Measurements from ENCODE around the gene MARVELD1. TPM values are rescaled to one million over a fixed set of nuclear protein-coding genes. Genes with fewer than 3 reads are reported as not detected.

Gene MARVELD1
- total RNA-seq, 1 donor from 2014 or later: 6.4 TPM

DNA sequence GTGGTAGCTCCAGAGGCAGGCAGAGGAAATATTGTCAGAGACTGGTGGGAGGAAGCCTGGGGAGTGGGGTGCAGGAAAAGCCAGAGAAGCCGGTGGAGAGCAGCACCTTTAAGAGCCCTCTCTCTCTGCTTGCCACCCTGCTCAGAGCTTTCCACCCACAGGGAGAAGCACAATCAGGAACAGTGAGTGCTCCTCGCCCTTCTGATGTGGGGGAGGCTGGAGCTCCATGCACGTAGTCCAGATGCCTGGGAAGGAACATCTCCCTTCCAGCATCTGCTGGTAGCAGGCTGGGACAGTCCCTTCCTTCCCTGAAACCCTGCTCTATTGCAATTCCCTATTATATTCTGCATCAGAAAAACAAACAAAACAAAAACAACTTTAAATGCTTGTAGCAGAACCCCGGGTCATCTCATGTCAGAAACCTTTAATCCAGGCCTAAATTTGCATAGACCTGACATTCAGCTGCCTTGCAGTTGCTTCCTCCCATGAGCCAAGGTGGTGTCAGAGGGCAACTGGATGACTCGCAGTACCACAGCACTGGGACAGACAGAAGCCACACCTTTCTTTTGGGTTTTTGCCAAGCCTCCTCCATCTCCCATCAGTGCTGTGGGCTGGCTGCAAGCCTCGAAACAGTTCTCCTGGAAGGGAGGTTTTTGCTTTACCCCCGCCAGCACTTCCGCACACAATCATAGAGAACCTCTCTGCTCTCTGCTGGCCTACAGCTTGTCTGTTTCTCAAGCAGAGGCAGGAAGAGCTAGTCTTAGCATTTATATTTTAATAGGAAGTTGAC is 39.6 kb upstream of the MARVELD1 start:
- peak overlapping the region; percentile 48 for H3K27ac ChIP-seq (replicated peaks)
- no peaks in the 10 kb centered on the region for H3K27me3 ChIP-seq (ENCODE audit: low read depth)
- no peaks in the 10 kb centered on the region for H3K9me3 ChIP-seq (replicated peaks)
- H3K4me3 ChIP-seq: no peak overlapping the region
- no peak for DNase-seq
- peaks cover 68% of the 10 kb centered on the region for H3K36me3 ChIP-seq
- TF ChIP-seq, protein P1, sequence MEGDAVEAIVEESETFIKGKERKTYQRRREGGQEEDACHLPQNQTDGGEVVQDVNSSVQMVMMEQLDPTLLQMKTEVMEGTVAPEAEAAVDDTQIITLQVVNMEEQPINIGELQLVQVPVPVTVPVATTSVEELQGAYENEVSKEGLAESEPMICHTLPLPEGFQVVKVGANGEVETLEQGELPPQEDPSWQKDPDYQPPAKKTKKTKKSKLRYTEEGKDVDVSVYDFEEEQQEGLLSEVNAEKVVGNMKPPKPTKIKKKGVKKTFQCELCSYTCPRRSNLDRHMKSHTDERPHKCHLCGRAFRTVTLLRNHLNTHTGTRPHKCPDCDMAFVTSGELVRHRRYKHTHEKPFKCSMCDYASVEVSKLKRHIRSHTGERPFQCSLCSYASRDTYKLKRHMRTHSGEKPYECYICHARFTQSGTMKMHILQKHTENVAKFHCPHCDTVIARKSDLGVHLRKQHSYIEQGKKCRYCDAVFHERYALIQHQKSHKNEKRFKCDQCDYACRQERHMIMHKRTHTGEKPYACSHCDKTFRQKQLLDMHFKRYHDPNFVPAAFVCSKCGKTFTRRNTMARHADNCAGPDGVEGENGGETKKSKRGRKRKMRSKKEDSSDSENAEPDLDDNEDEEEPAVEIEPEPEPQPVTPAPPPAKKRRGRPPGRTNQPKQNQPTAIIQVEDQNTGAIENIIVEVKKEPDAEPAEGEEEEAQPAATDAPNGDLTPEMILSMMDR (IDR thresholded peaks at IDR 0.05; ENCODE audit: borderline replicate concordance): no peak
- peaks cover 10% of the 10 kb centered on the region for H3K4me1 ChIP-seq
- intact Hi-C loops (cut with micrococcal nuclease): no loop called here

DNA sequence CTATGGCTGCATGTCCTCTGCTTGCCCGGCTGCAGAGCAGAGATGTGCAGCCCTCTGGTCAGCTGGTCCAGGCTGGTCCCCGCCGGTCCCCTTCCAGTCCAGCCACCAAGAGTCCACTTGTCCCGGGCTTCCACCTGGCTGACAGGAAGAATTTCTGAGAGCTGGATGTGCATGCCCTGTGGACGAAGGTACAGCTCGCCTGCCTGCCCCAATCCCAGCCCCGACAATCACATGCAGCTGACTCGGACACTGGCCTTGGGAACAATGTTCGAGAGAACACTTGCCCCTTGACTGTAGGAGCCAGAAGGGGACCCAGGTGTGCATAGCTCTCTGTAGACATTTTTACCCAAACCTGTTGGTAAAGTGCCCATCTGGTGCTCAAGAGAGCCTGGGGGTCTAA is 38.3 kb upstream of the MARVELD1 start:
- Histone ChIP-seq H3K27me3 (ENCODE audit: low read depth) (no peaks in the 10 kb centered on the region), H3K4me3 (no peak overlapping the region), H3K36me3 (peaks cover 60% of the 10 kb centered on the region), H3K27ac (replicated peaks) (no peak overlapping the region), H3K9me3 (replicated peaks) (no peaks in the 10 kb centered on the region), H3K4me1 (peaks cover 10% of the 10 kb centered on the region)
- intact Hi-C loops (cut with micrococcal nuclease): no loop called here
- DNase-seq: no peak
- TF ChIP-seq, protein P1 (IDR thresholded peaks at IDR 0.05; ENCODE audit: borderline replicate concordance): no peak

DNA sequence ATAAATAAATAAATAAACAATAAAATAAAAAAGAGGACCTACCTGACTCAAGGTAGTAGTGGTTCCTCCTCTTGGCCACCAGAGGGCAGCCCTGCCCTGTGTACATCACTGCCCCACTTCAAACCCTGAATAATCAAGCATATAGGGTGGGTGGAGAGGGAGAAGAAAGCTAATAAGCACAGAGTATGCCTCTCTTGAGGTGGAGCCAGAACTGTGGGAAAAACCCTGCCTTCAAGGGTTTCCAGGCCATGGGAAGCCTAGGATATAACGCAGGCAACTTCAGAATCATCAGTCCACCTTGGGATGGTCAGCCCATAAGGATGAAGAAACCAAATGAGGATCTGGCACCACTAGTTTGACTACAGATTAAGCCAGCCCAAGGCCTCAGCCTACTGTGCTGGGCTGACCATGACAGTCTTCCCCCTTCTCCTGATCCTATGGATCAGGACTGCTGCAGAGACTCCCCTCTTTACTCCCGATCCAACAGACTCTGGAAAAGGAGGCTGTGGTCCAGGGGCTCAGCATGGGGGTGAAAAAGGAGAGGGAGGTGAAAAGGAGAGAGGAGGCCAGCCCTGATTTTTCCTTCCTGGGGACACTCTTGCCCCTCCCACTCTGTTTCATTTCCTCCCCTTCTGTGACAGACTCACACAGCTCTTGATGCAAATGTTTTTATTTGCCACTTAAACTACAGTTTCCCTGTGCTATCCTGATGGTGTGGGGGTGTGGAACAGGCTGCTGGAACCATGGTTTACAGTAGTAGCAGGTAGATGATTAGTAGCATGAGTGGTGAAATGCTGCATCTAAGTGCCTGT is 36.6 kb upstream of the MARVELD1 start:
- Histone ChIP-seq H3K4me1 (peaks cover 11% of the 10 kb centered on the region), H3K36me3 (peaks cover 59% of the 10 kb centered on the region)
- no peak for DNase-seq

DNA sequence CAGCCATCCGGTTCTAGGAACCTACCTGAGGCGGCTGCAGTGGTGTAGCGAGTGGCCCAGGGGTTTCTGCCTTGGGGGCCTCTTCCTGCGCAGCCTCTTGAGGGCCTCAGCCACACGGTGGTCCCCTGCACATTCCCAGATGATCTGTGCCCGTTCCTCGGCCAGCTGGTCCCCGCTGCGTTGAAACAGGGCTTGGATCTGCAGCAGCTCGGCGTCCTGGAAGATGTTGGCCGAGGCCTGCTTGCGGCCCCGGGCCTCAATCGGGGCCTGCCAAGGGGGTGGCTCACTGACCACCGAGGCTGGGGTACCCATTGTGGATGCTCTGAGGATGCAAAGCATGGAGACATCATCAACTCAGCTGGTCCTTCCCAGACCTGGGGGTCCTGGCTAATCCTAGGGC is 33.9 kb upstream of the MARVELD1 start:
- intact Hi-C loops (cut with micrococcal nuclease): no loop called here
- H3K36me3 ChIP-seq: peaks cover 40% of the 10 kb centered on the region
- peaks cover 26% of the 10 kb centered on the region for H3K4me1 ChIP-seq

More for the DNA sequence above, 36.6 kb upstream of the MARVELD1 start:
- TF ChIP-seq, protein P1 (IDR thresholded peaks at IDR 0.05; ENCODE audit: borderline replicate concordance): peak; percentile 92
- Histone ChIP-seq H3K27ac (replicated peaks) (no peak overlapping the region), H3K27me3 (ENCODE audit: low read depth) (no peaks in the 10 kb centered on the region), H3K4me3 (no peak overlapping the region), H3K9me3 (replicated peaks) (no peaks in the 10 kb centered on the region)
- intact Hi-C loops (cut with micrococcal nuclease): no loop called here

DNA sequence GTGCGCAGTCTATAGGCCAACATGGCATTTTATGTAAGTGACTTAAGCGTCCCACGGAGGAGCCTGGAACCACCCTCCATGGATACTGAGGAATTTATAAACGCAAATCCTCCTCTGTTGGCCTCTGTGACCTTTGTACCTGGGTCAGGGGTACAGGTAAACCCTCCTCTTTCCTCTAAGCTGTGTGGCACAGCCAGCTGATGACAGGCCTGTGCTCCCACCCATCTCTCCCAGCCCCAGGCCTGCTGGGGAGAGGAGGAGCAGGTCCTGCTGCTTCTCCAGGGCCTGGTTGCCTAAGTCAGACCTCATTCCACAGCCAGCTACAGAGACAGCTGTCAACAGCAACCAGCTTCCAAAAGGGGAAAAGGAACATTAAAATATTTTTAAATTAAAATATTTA is 31.5 kb upstream of the MARVELD1 start:
- H3K27ac ChIP-seq (replicated peaks): no peak overlapping the region
- intact Hi-C loops (cut with micrococcal nuclease): loop anchor here (10.0 kb wide), 1 partner anchor 53 kb away; the partner anchor contains the start of gene ZFYVE27
- no peaks in the 10 kb centered on the region for H3K27me3 ChIP-seq (ENCODE audit: low read depth)
- H3K9me3 ChIP-seq (replicated peaks): no peaks in the 10 kb centered on the region
- DNase-seq: no peak
- H3K36me3 ChIP-seq: peaks cover 19% of the 10 kb centered on the region
- H3K4me3 ChIP-seq: no peak overlapping the region
- peaks cover 49% of the 10 kb centered on the region for H3K4me1 ChIP-seq
- TF ChIP-seq, protein P1 (IDR thresholded peaks at IDR 0.05; ENCODE audit: borderline replicate concordance): no peak

More for the DNA sequence above, 33.9 kb upstream of the MARVELD1 start:
- Histone ChIP-seq H3K27ac (replicated peaks) (no peak overlapping the region), H3K9me3 (replicated peaks) (no peaks in the 10 kb centered on the region), H3K27me3 (ENCODE audit: low read depth) (no peaks in the 10 kb centered on the region), H3K4me3 (no peak overlapping the region)
- no peak for DNase-seq
- TF ChIP-seq, protein P1 (IDR thresholded peaks at IDR 0.05; ENCODE audit: borderline replicate concordance): no peak
